AG09309 (cell line): ENCODE data around the gene FRMD4A.
"Not testable (repeated sequence)": the region's sequence is repeated elsewhere in the genome, so short reads cannot be mapped to it uniquely, and the experiment has no call there.

Experiments
- DNase-seq: peaks from one replicate; pipeline ENCODE4 v3.0.0-alpha.2; 2010; ENCODE audit warnings: low read depth
- H3K4me3 ChIP-seq: 2 replicates; pipeline ENCODE4 v1.5.1; 2011; ENCODE audit warnings: mild to moderate bottlenecking, low read depth, low read length, moderate library complexity; ENCODE audit not compliant: control insufficient read depth
- TF ChIP-seq, protein P1 (sequence below): IDR thresholded peaks from 2 replicates; pipeline ENCODE4 v1.5.1; 2011; ENCODE audit warnings: mild to moderate bottlenecking, low read depth, low read length, inconsistent platforms; ENCODE audit not compliant: insufficient read depth, control insufficient read depth; ENCODE audit errors: missing control alignments

FRMD4A gene

DNA sequence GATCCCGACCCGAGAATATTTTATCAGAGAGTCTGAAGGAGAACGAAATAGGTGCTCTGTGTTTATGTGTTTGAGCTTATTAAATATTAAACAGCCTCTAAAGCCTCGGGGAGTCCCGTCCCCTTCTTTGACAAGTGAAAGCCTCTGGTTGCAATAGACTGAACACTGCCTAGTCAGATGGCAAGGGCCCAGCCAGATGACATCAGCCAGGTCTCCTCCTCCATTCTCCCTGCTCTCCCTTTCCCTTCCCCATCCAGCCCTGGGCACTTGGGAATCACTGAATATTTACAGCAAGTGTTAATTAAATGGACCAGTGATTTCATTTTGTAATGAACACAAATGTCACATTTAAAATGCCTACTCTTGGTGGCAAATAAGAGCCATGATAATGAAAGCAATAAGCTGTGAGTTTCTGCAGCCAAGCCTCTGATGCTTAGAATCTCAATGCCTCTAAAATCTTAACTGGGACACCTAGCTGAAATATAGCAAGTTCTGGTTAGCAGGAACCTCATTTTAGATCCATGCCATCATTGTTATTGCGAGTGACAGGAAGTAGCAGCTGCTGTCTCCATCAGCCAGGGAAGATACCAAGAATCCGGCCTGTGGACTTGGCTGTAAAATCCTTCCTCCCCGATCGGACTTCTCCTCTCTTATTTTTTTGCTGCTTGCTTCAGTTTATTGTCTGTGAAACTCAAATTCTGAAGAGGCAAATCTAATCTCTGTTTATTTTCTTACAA, 541.8 kb downstream of the FRMD4A start:
- no peak for DNase-seq
- TF ChIP-seq, protein P1, sequence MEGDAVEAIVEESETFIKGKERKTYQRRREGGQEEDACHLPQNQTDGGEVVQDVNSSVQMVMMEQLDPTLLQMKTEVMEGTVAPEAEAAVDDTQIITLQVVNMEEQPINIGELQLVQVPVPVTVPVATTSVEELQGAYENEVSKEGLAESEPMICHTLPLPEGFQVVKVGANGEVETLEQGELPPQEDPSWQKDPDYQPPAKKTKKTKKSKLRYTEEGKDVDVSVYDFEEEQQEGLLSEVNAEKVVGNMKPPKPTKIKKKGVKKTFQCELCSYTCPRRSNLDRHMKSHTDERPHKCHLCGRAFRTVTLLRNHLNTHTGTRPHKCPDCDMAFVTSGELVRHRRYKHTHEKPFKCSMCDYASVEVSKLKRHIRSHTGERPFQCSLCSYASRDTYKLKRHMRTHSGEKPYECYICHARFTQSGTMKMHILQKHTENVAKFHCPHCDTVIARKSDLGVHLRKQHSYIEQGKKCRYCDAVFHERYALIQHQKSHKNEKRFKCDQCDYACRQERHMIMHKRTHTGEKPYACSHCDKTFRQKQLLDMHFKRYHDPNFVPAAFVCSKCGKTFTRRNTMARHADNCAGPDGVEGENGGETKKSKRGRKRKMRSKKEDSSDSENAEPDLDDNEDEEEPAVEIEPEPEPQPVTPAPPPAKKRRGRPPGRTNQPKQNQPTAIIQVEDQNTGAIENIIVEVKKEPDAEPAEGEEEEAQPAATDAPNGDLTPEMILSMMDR = no peak

DNA sequence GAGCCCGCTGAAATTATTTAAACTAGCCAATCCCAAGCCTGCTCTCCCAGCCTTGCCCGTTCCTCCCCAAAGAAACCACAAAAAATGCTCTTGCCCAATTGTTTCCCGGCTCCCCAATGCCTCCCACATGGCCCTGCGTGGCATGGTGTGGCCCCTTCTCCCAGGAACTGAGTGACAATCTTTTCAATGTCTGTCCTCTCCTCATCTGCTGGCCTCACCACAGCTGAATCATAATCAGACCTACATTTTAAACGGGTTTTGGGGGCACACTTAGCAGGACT, 542.5 kb downstream of the FRMD4A start:
- TF ChIP-seq, protein P1 = no peak
- H3K4me3 ChIP-seq = no peak overlapping the region
- no peak for DNase-seq

More for the DNA sequence above, 541.8 kb downstream of the FRMD4A start:
- no peak overlapping the region for H3K4me3 ChIP-seq

DNA sequence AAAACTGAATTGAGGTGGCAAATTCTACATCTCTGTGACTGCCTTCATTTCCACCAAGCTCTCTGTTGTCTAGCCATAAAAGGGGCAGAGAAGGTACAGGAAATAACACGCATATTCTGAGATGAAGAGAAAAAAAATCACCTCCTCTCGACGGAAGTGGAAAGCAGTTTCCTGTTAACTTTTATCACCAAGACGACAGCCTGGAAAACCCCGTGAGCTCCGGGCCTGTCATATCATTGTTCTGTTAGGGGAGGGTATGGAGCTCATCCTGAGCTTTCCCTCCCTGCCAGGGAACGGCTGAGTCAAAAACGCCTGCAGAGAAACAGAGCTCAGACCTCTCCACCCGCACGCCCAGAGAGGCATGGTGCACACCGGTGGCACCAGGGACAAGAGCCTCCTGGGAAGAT, 543.7 kb downstream of the FRMD4A start:
- H3K4me3 ChIP-seq = no peak overlapping the region
- TF ChIP-seq, protein P1 = no peak
- no peak for DNase-seq

DNA sequence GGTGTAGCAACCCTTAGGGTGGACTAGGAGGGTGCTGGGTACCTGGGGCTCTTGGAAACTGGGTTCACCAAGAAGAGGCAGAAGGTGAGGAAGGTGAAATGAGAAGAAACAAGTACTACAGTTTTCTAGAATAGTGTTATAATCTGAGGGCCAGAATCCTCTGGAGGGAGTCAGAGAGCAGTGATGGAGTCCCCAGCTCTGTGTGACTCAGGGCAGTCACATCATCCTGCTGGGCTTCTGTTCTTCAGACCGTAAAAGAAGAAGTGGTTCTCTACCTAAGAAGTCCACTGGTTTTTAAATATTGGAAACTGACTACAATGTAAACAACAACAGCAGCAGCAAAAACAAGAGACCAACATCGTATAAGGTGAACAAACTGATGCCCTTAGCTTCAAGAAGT, 546.7 kb downstream of the FRMD4A start:
- no peak for DNase-seq
- no peak overlapping the region for H3K4me3 ChIP-seq
- TF ChIP-seq, protein P1 = peak; percentile 42

DNA sequence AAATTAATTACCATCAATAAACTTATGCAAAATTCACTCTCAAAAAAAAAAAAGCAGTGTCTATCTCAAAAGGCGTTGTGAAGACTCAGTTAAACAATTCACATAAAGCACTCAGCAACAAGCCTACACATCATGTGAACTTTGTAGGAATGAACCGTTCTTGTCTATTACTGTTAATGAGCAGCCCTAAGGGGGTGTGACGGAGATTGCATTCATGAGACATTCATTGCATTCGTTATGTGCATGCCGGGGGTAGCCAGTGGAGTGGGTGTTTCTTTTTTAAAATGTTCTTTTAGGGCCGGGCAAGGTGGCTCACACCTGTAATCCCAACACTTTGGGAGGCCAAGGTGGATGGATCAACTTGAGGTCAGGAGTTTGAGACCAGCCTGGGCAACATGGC, 551.0 kb downstream of the FRMD4A start:
- no peak for DNase-seq
- TF ChIP-seq, protein P1 = no peak
- no peak overlapping the region for H3K4me3 ChIP-seq

DNA sequence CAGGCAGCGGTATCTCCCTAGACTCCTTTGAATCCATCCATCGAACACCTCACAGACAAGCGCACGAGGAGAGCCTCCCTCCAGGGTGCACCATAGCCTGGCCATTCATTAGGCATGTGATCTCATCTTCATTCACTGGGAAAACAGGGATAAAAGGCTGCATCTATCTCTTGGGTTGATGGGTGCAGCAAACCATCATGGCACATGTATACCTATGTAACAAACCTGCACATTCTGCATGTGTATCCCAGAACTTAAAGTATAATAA, 552.1 kb downstream of the FRMD4A start:
- not testable (repeated sequence) for DNase-seq, H3K4me3 ChIP-seq

DNA sequence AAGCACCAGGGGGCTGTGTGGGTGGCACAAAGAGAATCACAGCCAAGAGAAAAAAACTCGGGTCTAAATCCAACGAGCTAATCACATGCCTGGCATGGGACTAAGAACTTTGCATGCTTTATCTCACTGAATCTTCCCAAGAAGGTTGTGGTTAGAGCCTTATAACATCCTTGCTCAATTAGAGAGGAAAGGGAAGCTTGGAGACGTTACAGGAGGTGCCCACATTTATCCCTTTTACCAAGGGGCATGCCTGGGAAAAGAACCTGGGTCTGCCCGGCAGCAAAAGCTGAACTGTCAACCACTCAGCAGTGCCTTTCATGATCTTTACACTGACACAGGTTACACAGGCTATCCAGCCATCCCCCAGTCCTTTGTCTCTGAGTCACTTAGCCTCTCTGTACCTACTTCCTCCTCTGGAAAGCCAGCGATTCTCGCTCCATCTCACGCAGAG, 553.8 kb downstream of the FRMD4A start:
- TF ChIP-seq, protein P1 = no peak
- no peak for DNase-seq
- no peak overlapping the region for H3K4me3 ChIP-seq
